SK-N-SH (cell line): Measurements from ENCODE around the gene REM1. TPM values are rescaled to one million over a fixed set of nuclear protein-coding genes. Genes with fewer than 3 reads are reported as not detected.

Source experiments
- CTCF ChIA-PET: fragments of 300-600, 350-600 bp; formaldehyde crosslinking; extraction: SDS; loops from one replicate; lab custom pipeline; 2021; lab: Yijun Ruan, JAX
- POLR2A ChIA-PET: fragments of 350-600 bp; sonication (Branson Sonifier 250); formaldehyde crosslinking; extraction: SDS; loops from one replicate; lab custom pipeline; 2020; ENCODE audit warnings: antibody characterized with exemption, inconsistent platforms; lab: Yijun Ruan, JAX
- DNase-seq: peaks from one replicate; pipeline ENCODE4 v3.0.0; 2012
- H2AFZ ChIP-seq: fragments of 200-600 bp; sonication (generic); 2 replicates; pipeline ENCODE4 v1.8.1; 2016; ENCODE audit warnings: antibody characterized with exemption, mild to moderate bottlenecking, low read depth
- H3F3A ChIP-seq: fragments of 200-600 bp; sonication (generic); replicated peaks from 2 replicates; pipeline ENCODE3; 2016; ENCODE audit warnings: antibody characterized with exemption, mild to moderate bottlenecking; ENCODE audit not compliant: insufficient read depth
- H3K27ac ChIP-seq, 2 experiments: fragments of 200-500 bp in 1 of 2; fragments of 200-600 bp in 1 of 2; sonication (Bioruptor generic) in 1 of 2; sonication (generic), shearing (Covaris generic) in 1 of 2; 2 replicates each; pipeline versions ENCODE4 v1.5.1 to v1.6.1; 2014 to 2016; ENCODE audit warnings: low read depth in 2 of 2, inconsistent platforms in 1 of 2, low read length in 1 of 2, mild to moderate bottlenecking in 1 of 2, mixed read lengths in 1 of 2
- H3K27me3 ChIP-seq: fragments of 200-600 bp; sonication (generic), shearing (Covaris generic); 2 replicates; pipeline ENCODE4 v1.6.1; 2016; ENCODE audit warnings: mixed run types; ENCODE audit not compliant: insufficient read depth
- H3K36me3 ChIP-seq, 2 experiments: fragments of 200-500 bp in 1 of 2; fragments of 200-600 bp in 1 of 2; sonication (Bioruptor generic) in 1 of 2; sonication (generic) in 1 of 2; replicated peaks in 1 of 2; 2 replicates each; pipeline versions ENCODE3 to v1.5.1; 2014 to 2016; ENCODE audit warnings: low read length in 1 of 2, mild to moderate bottlenecking in 1 of 2; ENCODE audit not compliant: insufficient read depth in 2 of 2, control insufficient read depth in 1 of 2
- H3K4me1 ChIP-seq, 2 experiments: fragments of 200-500 bp in 1 of 2; fragments of 200-600 bp in 1 of 2; sonication (Bioruptor generic) in 1 of 2; sonication (generic), shearing (Covaris generic) in 1 of 2; 2 replicates each; pipeline versions ENCODE4 v1.5.1 to v1.6.1; 2014 to 2016; ENCODE audit warnings: low read depth in 1 of 2, low read length in 1 of 2, mixed run types in 1 of 2; ENCODE audit not compliant: insufficient read depth in 2 of 2, control insufficient read depth in 1 of 2
- H3K4me2 ChIP-seq: fragments of 200-600 bp; sonication (generic), shearing (Covaris generic); 2 replicates; pipeline ENCODE4 v1.6.1; 2017; ENCODE audit warnings: mixed run types
- H3K4me3 ChIP-seq, 2 experiments: fragments of 200-500 bp in 1 of 2; fragments of 200-600 bp in 1 of 2; sonication (Bioruptor generic) in 1 of 2; sonication (generic), shearing (Covaris generic) in 1 of 2; 2 replicates each; pipeline versions ENCODE4 v1.5.1 to v1.8.1; 2014 to 2016; ENCODE audit warnings: low read depth in 2 of 2, inconsistent platforms in 1 of 2, low read length in 1 of 2, mild to moderate bottlenecking in 1 of 2, mixed read lengths in 1 of 2, moderate library complexity in 1 of 2
- H3K79me2 ChIP-seq: fragments of 200-600 bp; sonication (generic); 2 replicates; pipeline ENCODE4 v1.8.1; 2017; ENCODE audit warnings: mild to moderate bottlenecking; ENCODE audit not compliant: insufficient read depth
- H3K9ac ChIP-seq: fragments of 200-600 bp; sonication (generic); 2 replicates; pipeline ENCODE4 v1.6.1; 2017; ENCODE audit warnings: mixed run types
- H3K9me2 ChIP-seq: fragments of 200-600 bp; sonication (generic); 2 replicates; pipeline ENCODE4 v1.6.1; 2017; ENCODE audit warnings: mixed run types
- H3K9me3 ChIP-seq: fragments of 200-600 bp; sonication (generic); 2 replicates; pipeline ENCODE4 v1.6.1; 2017; ENCODE audit warnings: mixed run types, mild to moderate bottlenecking, moderate library complexity
- H4K20me1 ChIP-seq: fragments of 200-600 bp; sonication (generic); 2 replicates; pipeline ENCODE4 v1.6.1; 2017; ENCODE audit warnings: mild to moderate bottlenecking, mixed run types; ENCODE audit not compliant: insufficient read depth
- CTCF ChIP-seq: fragments of 200-600 bp; sonication (generic); IDR thresholded peaks from 2 replicates; pipeline ENCODE4 v1.6.1; 2017; ENCODE audit warnings: antibody characterized with exemption, mild to moderate bottlenecking, moderate library complexity
- FOSL2 ChIP-seq: IDR thresholded peaks from 2 replicates; pipeline ENCODE4 v1.4.0; 2012; ENCODE audit warnings: low read depth, mild to moderate bottlenecking, moderate library complexity, borderline replicate concordance
- GABPA ChIP-seq: IDR thresholded peaks from 2 replicates; pipeline ENCODE4 v1.4.0; 2012; ENCODE audit warnings: low read depth, mild to moderate bottlenecking
- IRF3 ChIP-seq: fragments of 150-350 bp; IDR thresholded peaks from 2 replicates; pipeline ENCODE4 v1.6.1; 2016; ENCODE audit warnings: mild to moderate bottlenecking, low read depth, low read length
- JUND ChIP-seq: IDR thresholded peaks from 2 replicates; pipeline ENCODE4 v1.4.0; 2012
- MEF2A ChIP-seq: IDR thresholded peaks from 2 replicates; pipeline ENCODE4 v1.4.0; 2012; ENCODE audit warnings: low read depth, borderline replicate concordance
- MXI1 ChIP-seq: IDR thresholded peaks from 2 replicates; pipeline ENCODE4 v1.6.1; 2012; ENCODE audit warnings: mild to moderate bottlenecking, low read depth, low read length, improper control_type of control experiment
- NRF1 ChIP-seq: IDR thresholded peaks from 2 replicates; pipeline ENCODE4 v1.6.1; 2012; ENCODE audit warnings: low read depth, mild to moderate bottlenecking, low read length
- POLR2AphosphoS5 ChIP-seq: IDR thresholded peaks from 2 replicates; pipeline ENCODE4 v1.6.1; 2012; ENCODE audit warnings: low read depth, low read length
- RAD21 ChIP-seq: IDR thresholded peaks from 2 replicates; pipeline ENCODE4 v1.6.1; 2012; ENCODE audit warnings: mild to moderate bottlenecking, low read length
- RCOR1 ChIP-seq: fragments of 150-350 bp; IDR thresholded peaks from 2 replicates; pipeline ENCODE4 v1.6.1; 2017; ENCODE audit warnings: antibody characterized with exemption, low read length
- RFX5 ChIP-seq: IDR thresholded peaks from 2 replicates; pipeline ENCODE4 v1.6.1; 2012; ENCODE audit warnings: mild to moderate bottlenecking, improper control_type of control experiment, low read length
- RXRA ChIP-seq: IDR thresholded peaks from 2 replicates; pipeline ENCODE4 v1.4.0; 2012; ENCODE audit warnings: low read depth, mild to moderate bottlenecking, borderline replicate concordance
- SIN3A ChIP-seq: IDR thresholded peaks from 2 replicates; pipeline ENCODE4 v1.6.1; 2012; ENCODE audit warnings: low read depth, mild to moderate bottlenecking, low read length, moderate library complexity, borderline replicate concordance
- TEAD4 ChIP-seq: IDR thresholded peaks from 2 replicates; pipeline ENCODE4 v1.4.0; 2012; ENCODE audit warnings: mild to moderate bottlenecking, borderline replicate concordance; ENCODE audit not compliant: insufficient read depth
- USF2 ChIP-seq: fragments of 150-350 bp; IDR thresholded peaks from 2 replicates; pipeline ENCODE4 v1.6.1; 2017; ENCODE audit warnings: antibody characterized with exemption, low read length, low read depth, borderline replicate concordance
- WGBS: methylation state at CpG from one replicate; pipeline ENCODE4 v1.1.6; 2017; ENCODE audit warnings: low lambda C conversion rate; 5-methylcytosine and 5-hydroxymethylcytosine counted together
- polyA plus RNA-seq, 3 experiments: library from polyadenylated mRNA; depleted of rRNA; stranded (reverse); fragments of >200 nt; gene quantifications; 2 replicates each; pipeline ENCODE4 v1.2.3, GENCODE V29; 2012
- TF ChIP-seq, protein P1 (sequence below): IDR thresholded peaks from 2 replicates; pipeline ENCODE4 v1.6.1; 2012; ENCODE audit warnings: mild to moderate bottlenecking, low read depth, low read length, moderate library complexity

REM1 gene
- polyA plus RNA-seq, 1 of the 3 experiments (the other 2 are of a cell fraction) = 7.1 TPM

GRCh38 chr20:31474097-31474436 is 1.0 kb upstream of the REM1 start:
- no peak overlapping the region for H3K9ac ChIP-seq
- ChIA-PET CTCF (interaction anchor here (1.5 to 2.8 kb wide), 4 partner anchors 11 to 29 kb away, joined by 3 to 12 read pairs (median 7); no protein-coding TSS in a partner anchor), POLR2A (no interaction called here)
- H3K9me3 ChIP-seq = no peaks in the 10 kb centered on the region
- DNase-seq = no peak
- 61% methylated on average over 2 of the region's 2 CpGs for WGBS
- H3K79me2 ChIP-seq = no peaks in the 10 kb centered on the region; the same call in 1 of the 2 replicates
- H3K27me3 ChIP-seq = no peaks in the 10 kb centered on the region
- no peaks in the 10 kb centered on the region for H3K9me2 ChIP-seq
- no peak overlapping the region for H3K4me3 ChIP-seq
- H2AFZ ChIP-seq = no peak overlapping the region
- H3K4me2 ChIP-seq = no peak overlapping the region
- H4K20me1 ChIP-seq = no peaks in the 10 kb centered on the region
- TF ChIP-seq, protein P1, sequence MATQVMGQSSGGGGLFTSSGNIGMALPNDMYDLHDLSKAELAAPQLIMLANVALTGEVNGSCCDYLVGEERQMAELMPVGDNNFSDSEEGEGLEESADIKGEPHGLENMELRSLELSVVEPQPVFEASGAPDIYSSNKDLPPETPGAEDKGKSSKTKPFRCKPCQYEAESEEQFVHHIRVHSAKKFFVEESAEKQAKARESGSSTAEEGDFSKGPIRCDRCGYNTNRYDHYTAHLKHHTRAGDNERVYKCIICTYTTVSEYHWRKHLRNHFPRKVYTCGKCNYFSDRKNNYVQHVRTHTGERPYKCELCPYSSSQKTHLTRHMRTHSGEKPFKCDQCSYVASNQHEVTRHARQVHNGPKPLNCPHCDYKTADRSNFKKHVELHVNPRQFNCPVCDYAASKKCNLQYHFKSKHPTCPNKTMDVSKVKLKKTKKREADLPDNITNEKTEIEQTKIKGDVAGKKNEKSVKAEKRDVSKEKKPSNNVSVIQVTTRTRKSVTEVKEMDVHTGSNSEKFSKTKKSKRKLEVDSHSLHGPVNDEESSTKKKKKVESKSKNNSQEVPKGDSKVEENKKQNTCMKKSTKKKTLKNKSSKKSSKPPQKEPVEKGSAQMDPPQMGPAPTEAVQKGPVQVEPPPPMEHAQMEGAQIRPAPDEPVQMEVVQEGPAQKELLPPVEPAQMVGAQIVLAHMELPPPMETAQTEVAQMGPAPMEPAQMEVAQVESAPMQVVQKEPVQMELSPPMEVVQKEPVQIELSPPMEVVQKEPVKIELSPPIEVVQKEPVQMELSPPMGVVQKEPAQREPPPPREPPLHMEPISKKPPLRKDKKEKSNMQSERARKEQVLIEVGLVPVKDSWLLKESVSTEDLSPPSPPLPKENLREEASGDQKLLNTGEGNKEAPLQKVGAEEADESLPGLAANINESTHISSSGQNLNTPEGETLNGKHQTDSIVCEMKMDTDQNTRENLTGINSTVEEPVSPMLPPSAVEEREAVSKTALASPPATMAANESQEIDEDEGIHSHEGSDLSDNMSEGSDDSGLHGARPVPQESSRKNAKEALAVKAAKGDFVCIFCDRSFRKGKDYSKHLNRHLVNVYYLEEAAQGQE = no peak
- TF ChIP-seq USF2 (no peak), POLR2AphosphoS5 (no peak)
- no peaks in the 10 kb centered on the region for H3K36me3 ChIP-seq
- peaks cover 2 to 7% of the 10 kb centered on the region in 2 experiments; a peak in 2 of 4 replicates for H3K4me1 ChIP-seq
- H3F3A ChIP-seq = no peaks in the 10 kb centered on the region
- H3K27ac ChIP-seq = no peak overlapping the region

DNA sequence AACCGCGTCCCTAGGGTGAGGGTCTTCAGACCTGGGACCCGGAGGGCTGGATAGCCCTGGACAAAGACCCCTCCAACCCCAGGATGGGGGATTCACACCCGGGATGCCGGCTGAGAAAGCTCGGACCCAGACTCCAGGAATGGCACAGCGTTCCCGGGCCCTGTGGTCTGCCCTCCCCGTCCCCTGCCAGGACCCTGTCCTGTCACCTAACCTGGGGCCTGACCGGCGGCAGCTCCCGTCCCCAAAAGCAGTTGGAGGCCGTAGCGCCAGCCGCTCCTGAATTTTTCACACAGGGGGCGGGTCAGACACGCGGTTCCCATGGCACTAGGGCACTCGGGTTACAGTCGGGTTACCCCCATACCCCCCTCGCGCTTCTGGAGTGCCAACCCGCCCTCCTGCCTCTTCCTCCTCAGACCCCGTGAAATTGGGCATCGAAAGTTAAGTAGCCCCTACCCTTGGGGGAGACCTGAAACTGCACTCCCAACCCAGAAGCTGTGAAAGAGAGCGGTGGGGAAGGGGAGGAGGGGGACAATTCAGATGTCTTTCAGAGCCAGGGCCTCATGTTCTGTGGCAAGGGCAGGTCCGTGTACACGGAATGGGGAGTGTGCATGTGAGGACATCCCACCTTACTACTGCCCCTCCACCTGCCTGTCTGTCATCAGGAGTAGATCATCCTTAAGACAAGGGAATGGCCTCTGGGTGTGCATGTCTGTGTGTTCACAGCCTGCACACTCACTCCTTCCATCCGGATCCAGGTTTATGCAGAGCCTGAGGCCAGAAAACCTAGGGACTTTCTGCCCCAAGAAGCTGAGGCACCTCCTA is 595 bp downstream of the REM1 start:
- Histone ChIP-seq H4K20me1 (no peaks in the 10 kb centered on the region), H3K9ac (peak overlapping the region; percentile 72), H3K79me2 (no peaks in the 10 kb centered on the region; the same call in 1 of the 2 replicates), H3K4me2 (peak overlapping the region; percentile 98), H3K27ac (peak overlapping the region in 1 of 2 experiments; percentile 56; a peak in 1 of 4 replicates), H2AFZ (peak overlapping the region; percentile 84), H3K4me3 (peak overlapping the region; percentile 56 to 75), H3K9me2 (no peaks in the 10 kb centered on the region), H3K9me3 (no peaks in the 10 kb centered on the region), H3K36me3 (no peaks in the 10 kb centered on the region), H3K4me1 (peaks cover 2 to 7% of the 10 kb centered on the region in 2 experiments; a peak in 2 of 4 replicates), H3F3A (no peaks in the 10 kb centered on the region), H3K27me3 (no peaks in the 10 kb centered on the region)
- DNase-seq = no peak
- ChIA-PET POLR2A (no interaction called here), CTCF (interaction anchor here (1.0 to 2.8 kb wide), 5 partner anchors 15 to 81 kb away, joined by 3 to 12 read pairs (median 4); no protein-coding TSS in a partner anchor)
- 12% methylated on average over 14 of the region's 29 CpGs for WGBS
- no peak for TF ChIP-seq JUND
- no peak for TF ChIP-seq TEAD4
- TF ChIP-seq RXRA = no peak
- TF ChIP-seq RCOR1 = no peak
- TF ChIP-seq RAD21 = no peak
- no peak for TF ChIP-seq RFX5
- no peak for TF ChIP-seq USF2
- TF ChIP-seq CTCF = no peak
- TF ChIP-seq NRF1 = no peak
- TF ChIP-seq SIN3A = no peak
- no peak for TF ChIP-seq GABPA
- TF ChIP-seq MXI1 = no peak
- TF ChIP-seq FOSL2 = no peak
- TF ChIP-seq POLR2AphosphoS5 = no peak
- no peak for TF ChIP-seq IRF3
- no peak for TF ChIP-seq MEF2A
